Stimulated activated CD4-positive, alpha-beta T cell treated with anti-CD3 and anti-CD28 coated beads, Interleukin-2, amount 100 ng/mL, for 48 hours (primary cell): Measurements from ENCODE around the gene CYREN.
"Not testable (repeated sequence)": the region's sequence is repeated elsewhere in the genome, so short reads cannot be mapped to it uniquely, and the experiment has no call there.

ENCODE experiments used
- DNase-seq, 2 donors: peaks; one replicate each; pipeline ENCODE4 v3.0.0-alpha.2; 2020

The CYREN gene

GRCh38 chr7:135170274-135170997, at the start of gene CYREN:
Gene CYREN (minus strand): TSS chr7:135170707. CDS start chr7:135168922, 1,785 bp downstream.
- peak; percentile 89 to 90 for DNase-seq

GRCh38 chr7:135217645-135218509, 47.4 kb upstream of the CYREN start:
- no peak for DNase-seq

- DNase-seq, result no peak
Observed at GRCh38 chr7:135215698-135216097, 45.2 kb upstream of the CYREN start.

- DNase-seq, result no peak
Observed at GRCh38 chr7:135215180-135215579, 44.7 kb upstream of the CYREN start.

- DNase-seq, result no peak
Observed at GRCh38 chr7:135213831-135214230, 43.3 kb upstream of the CYREN start.

- not testable (repeated sequence) for DNase-seq
Observed at GRCh38 chr7:135211946-135212685, 41.6 kb upstream of the CYREN start.

GRCh38 chr7:135211179-135211945, 40.9 kb upstream of the CYREN start, which contains the start of gene WDR91:
Gene WDR91 (minus strand): TSS chr7:135211526. CDS start chr7:135211502, 24 bp downstream.
- peak; percentile 97 to 98 for DNase-seq

- DNase-seq, result peak in 1 of 2 donors; percentile 12
Observed at GRCh38 chr7:135210888-135211178, 40.3 kb upstream of the CYREN start.

GRCh38 chr7:135209225-135209834, 38.8 kb upstream of the CYREN start:
- DNase-seq, result no peak

- no peak for DNase-seq
Observed at GRCh38 chr7:135208102-135208793, 37.7 kb upstream of the CYREN start.

GRCh38 chr7:135207406-135208101, 37.0 kb upstream of the CYREN start:
- no peak for DNase-seq

- no peak for DNase-seq
Observed at GRCh38 chr7:135206941-135207391, 36.5 kb upstream of the CYREN start.

GRCh38 chr7:135205850-135206249, 35.3 kb upstream of the CYREN start:
- DNase-seq, result no peak

- no peak for DNase-seq
Observed at GRCh38 chr7:135204876-135205275, 34.4 kb upstream of the CYREN start.

- DNase-seq, result no peak
Observed at GRCh38 chr7:135204341-135204749, 33.8 kb upstream of the CYREN start.

GRCh38 chr7:135201350-135201749, 30.8 kb upstream of the CYREN start:
- DNase-seq, result no peak

GRCh38 chr7:135200821-135201331, 30.4 kb upstream of the CYREN start:
- DNase-seq, result no peak

- no peak for DNase-seq
Observed at GRCh38 chr7:135199439-135199838, 28.9 kb upstream of the CYREN start.

- DNase-seq, result no peak
Observed at GRCh38 chr7:135197906-135198655, 27.6 kb upstream of the CYREN start.

GRCh38 chr7:135197343-135197742, 26.8 kb upstream of the CYREN start:
- DNase-seq, result no peak
